Measurements from ENCODE around the gene RCHY1.
"Not testable (repeated sequence)": the region's sequence is repeated elsewhere in the genome, so short reads cannot be mapped to it uniquely, and the experiment has no call there.

The RCHY1 gene

GRCh38 chr4:75514131-75514948 is at the start of gene RCHY1, which contains the start of gene THAP6:
Gene RCHY1, minus strand, starts transcription at chr4:75514403. Its CDS starts 117 bp downstream, at chr4:75514286.
Gene THAP6, plus strand, starts transcription at chr4:75514473. Its CDS starts 980 bp downstream, at chr4:75515453.
- peak; percentile 84 for DNase-seq (ENCODE audit: low read depth)

DNA sequence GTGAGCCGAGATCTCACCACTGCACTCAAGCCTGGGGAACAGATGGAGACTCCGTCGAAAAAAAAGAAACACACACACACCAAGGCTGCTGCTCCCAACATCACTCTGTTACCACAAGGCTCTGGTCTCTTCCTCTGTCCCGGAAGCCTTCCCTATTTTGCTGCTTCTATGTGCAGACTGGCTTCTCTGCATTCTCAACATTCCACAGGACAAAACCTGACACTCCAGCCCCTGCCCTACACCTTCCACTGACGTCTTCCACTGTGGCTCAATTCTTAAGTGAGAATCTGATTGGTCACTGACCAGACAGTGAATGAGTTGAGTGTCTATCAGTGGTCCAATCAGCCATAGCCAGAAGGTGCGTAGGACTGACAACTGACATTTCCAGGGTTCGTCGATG is 47.6 kb upstream of the RCHY1 start:
- no peak for DNase-seq (ENCODE audit: low read depth)

DNA sequence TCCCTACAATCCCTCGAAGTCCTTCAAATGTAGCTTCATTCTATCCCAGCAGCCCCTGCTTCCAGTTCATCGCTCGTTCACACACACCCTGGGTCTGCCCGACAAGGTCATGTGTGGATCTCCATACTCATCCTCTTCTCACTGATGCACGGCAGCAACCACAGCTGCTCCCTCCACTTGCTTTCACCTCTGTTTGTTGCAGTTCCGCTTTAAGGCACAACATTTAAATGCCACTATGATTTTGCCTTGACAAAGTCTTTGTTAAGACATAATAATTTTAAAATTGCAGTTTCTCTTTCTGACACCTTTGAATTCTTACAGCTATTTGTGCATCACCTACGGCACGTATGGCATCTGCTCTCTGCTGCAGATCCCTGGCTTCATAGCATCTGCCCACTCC is 43.5 kb upstream of the RCHY1 start:
- DNase-seq (ENCODE audit: low read depth): no peak

GRCh38 chr4:75555294-75556164 is 41.3 kb upstream of the RCHY1 start, which contains the start of gene ODAPH:
Gene ODAPH, plus strand, starts transcription at chr4:75556066. Its CDS starts 17 bp downstream, at chr4:75556083.
- no peak for DNase-seq (ENCODE audit: low read depth)

- DNase-seq (ENCODE audit: low read depth): no peak
These were observed 38.2 kb upstream of the RCHY1 start for GRCh38 chr4:75552452-75552851.

DNA sequence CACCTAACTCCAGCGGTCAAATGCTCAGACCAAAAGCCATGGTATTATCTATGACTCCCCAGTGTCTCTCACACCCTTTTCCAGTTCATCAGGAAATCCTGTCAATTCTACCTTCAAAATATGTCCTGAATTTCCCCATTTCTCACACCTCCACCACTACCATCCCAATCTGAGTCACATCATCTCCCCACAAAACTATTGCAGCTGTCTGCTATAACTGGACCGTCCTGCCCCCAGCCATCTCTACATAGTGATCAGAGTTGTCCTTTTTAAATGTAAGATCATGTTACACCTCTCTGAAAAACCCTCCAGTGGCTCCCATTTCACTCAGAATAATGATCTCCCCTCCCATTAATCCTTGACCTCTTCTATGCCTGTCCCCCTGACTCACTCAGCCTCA is 34.8 kb upstream of the RCHY1 start:
- no peak for DNase-seq (ENCODE audit: low read depth)

- DNase-seq (ENCODE audit: low read depth): no peak
These were observed 33.6 kb upstream of the RCHY1 start for GRCh38 chr4:75547647-75548387.

- no peak for DNase-seq (ENCODE audit: low read depth)
These were observed 31.3 kb upstream of the RCHY1 start for GRCh38 chr4:75545526-75545925.

GRCh38 chr4:75544870-75545269 is 30.7 kb upstream of the RCHY1 start:
- DNase-seq (ENCODE audit: low read depth): no peak

DNA sequence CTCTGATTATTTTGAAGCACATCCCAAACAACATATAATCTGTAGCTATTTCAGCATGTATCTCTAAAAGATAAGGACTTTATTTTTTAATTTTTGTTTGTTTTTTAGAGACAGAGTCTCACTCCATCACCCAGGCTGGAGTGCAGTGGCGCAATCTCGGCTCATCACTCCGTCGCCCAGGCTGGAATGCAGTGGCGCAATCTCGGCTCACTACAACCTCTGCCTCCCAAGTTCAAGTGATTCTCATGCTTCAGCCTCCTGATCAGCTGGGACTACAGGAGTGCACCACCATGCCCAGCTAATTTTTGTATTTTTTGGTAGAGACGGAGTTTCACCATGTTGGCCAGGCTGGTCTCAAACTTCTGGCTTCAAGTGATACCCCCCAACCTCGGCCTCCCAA is 30.0 kb upstream of the RCHY1 start:
- DNase-seq (ENCODE audit: low read depth): not testable (repeated sequence)

DNA sequence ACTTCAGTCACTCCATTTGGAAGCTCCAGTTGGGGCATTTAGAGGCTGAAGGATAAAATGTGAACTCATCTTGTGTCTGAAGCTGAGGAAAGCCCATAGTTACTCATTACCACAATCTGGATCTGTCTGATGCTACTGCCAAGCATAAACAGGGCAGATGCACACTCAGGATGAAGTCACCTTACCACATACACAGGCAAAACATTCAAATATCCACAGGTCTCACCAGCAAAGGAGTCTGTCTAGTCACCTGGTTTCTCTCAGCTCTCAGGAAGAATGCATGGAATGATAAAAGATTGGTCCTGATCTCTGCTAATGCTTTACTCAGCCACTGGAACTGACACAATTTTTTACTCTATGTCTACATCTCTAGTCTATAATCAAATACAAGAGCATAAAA is 28.6 kb upstream of the RCHY1 start:
- DNase-seq (ENCODE audit: low read depth): no peak

DNA sequence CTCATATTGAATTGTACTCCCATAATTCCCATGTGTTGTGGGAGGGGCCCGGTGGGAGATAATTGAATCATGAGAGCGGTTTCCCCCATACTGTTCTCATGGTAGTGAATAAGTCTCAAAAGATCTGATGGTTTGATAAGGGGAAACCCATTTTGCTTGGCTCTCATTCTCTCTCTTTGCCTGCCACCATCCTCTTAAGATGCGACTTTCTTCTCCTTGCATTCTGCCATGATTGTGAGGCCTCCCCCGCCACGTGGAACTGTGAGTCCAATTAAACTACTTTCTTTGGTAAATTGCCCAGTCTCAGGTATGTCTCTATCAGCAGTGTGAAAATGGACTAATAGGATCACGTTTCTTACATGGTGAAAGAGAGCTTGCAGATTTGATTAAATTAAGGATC is 23.1 kb upstream of the RCHY1 start:
- not testable (repeated sequence) for DNase-seq (ENCODE audit: low read depth)

DNA sequence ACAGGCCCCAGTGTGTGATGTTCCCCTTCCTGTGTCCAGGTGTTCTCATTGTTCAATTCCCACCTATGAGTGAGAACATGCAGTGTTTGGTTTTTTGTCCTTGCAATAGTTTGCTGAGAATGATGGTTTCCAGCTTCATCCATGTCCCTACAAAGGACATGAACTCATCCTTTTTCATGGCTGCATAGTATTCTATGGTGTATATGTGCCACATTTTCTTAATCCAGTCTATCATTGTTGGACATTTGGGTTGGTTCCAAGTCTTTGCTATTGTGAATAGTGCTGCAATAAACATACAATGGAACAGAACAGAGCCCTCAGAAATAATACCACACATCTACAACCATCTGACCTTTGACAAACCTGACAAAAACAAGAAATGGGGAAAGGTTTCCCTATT is 19.7 kb upstream of the RCHY1 start:
- not testable (repeated sequence) for DNase-seq (ENCODE audit: low read depth)

GRCh38 chr4:75533339-75533887 is 19.2 kb upstream of the RCHY1 start:
- not testable (repeated sequence) for DNase-seq (ENCODE audit: low read depth)

DNA sequence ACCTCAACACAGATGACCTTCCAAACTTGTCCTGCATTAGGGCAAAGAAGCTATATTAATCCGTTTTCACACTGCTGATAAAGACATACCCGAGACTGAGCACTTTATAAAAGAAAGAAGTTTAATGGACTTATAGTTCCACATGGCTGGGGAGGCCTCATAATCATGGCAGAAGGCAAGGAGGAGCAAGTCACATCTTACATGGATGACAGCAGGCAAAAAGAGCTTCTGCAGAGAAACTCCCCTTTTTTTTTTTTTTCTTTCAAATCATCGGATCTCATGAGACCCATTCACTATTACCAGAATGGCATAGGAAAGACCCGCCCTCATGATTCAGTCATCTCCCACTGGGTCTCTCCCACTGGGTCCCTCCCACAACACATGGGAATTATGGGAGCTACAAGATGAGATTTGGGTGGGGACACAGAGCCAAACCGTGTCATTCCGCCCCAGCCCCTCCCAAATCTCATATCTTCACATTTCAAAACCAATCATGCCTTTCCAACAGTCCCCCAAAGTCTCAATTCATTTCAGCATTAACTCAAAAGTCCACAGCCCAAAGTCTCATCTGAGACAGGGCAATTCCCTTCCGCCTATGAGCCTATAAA is 17.4 kb upstream of the RCHY1 start:
- not testable (repeated sequence) for DNase-seq (ENCODE audit: low read depth)

DNA sequence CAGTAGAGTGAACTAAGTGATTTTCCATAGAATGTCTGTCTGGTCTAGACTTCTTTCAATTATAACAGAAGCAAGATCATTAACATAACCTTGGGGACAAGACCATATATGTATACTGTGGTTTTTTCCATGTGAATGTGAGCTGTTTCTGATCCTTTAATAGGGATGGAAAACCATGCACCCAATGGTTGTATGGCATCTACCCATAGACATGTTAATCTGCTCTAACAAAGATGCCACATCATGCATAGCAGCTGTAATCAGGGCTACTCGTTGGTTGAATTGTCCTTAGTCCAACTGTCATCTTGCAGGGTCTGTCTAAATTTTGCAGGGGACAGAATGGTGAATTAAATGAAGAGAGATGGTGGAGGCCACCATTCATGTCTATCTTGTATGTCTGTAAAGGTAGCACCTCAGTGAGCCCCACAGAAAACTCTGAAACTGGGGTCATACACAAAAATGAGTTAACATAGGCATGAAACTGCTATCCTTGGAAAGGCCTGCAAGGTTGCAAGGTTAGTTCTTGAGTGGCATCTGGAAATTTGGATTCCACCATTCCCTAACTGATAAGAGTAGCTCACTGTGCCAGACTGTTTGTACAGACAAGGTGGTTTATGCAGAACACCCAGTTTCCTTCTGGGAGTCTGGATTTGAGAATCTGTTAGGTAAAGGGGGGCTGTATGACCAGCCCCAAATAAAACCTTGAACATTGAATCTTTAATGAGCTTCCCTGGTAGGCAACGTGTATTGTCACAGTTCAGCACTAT is 16.5 kb upstream of the RCHY1 start:
- no peak for DNase-seq (ENCODE audit: low read depth)

GRCh38 chr4:75527482-75527881 is 13.3 kb upstream of the RCHY1 start:
- no peak for DNase-seq (ENCODE audit: low read depth)

GRCh38 chr4:75525910-75526309 is 11.7 kb upstream of the RCHY1 start:
- DNase-seq (ENCODE audit: low read depth): no peak

- DNase-seq (ENCODE audit: low read depth): no peak
These were observed 10.9 kb upstream of the RCHY1 start for GRCh38 chr4:75525086-75525485.

DNA sequence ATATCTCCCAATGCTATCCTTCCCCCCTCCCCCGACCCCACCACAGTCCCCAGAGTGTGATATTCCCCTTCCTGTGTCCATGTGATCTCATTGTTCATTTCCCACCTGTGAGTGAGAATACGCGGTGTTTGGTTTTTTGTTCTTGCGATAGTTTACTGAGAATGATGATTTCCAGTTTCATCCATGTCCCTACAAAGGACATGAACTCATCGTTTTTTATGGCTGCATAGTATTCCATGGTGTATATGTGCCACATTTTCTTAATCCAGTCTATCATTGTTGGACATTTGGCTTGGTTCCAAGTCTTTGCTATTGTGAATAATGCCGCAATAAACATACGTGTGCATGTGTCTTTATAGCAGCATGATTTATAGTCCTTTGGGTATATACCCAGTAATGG is 5.2 kb upstream of the RCHY1 start:
- not testable (repeated sequence) for DNase-seq (ENCODE audit: low read depth)

GRCh38 chr4:75516144-75516543 is 1.9 kb upstream of the RCHY1 start:
- no peak for DNase-seq (ENCODE audit: low read depth)

Measured in activated T-helper 1 cell treated with Interleukin-2 at 50 U/mL for 16 hours (primary cell).